GM23248 (cell line): Measurements from ENCODE around the gene APP. TPM values are rescaled to one million over a fixed set of nuclear protein-coding genes. Genes with fewer than 3 reads are reported as not detected.

Source experiments
- DNase-seq: peaks from one replicate; pipeline ENCODE4 v3.0.0-alpha.2; 2015
- H2AFZ ChIP-seq: fragments of 200-600 bp; sonication (generic); 2 replicates; pipeline ENCODE4 v1.6.1; 2016; ENCODE audit warnings: antibody characterized with exemption
- H3F3A ChIP-seq: fragments of 200-600 bp; sonication (generic); 2 replicates; pipeline ENCODE4 v1.6.1; 2016; ENCODE audit warnings: mild to moderate bottlenecking, antibody characterized with exemption, mixed run types; ENCODE audit not compliant: insufficient read depth
- H3K27ac ChIP-seq: fragments of 200-600 bp; sonication (generic); 2 replicates; pipeline ENCODE4 v1.5.1; 2016; ENCODE audit warnings: mild to moderate bottlenecking
- H3K27me3 ChIP-seq: fragments of 200-600 bp; sonication (generic); replicated peaks from 2 replicates; pipeline ENCODE4 v1.6.1; 2016; ENCODE audit warnings: mild to moderate bottlenecking; ENCODE audit not compliant: insufficient read depth
- H3K36me3 ChIP-seq: fragments of 200-600 bp; sonication (generic); 2 replicates; pipeline ENCODE4 v1.6.1; 2016; ENCODE audit warnings: low read depth, mild to moderate bottlenecking
- H3K4me1 ChIP-seq: fragments of 200-600 bp; sonication (generic); 2 replicates; pipeline ENCODE4 v1.6.1; 2016; ENCODE audit warnings: mild to moderate bottlenecking; ENCODE audit not compliant: insufficient read depth
- H3K4me2 ChIP-seq: fragments of 200-600 bp; sonication (generic); one replicate; pipeline ENCODE4 v1.6.1; 2016; ENCODE audit warnings: mild to moderate bottlenecking; ENCODE audit not compliant: unreplicated experiment
- H3K4me3 ChIP-seq: fragments of 200-600 bp; sonication (generic); 2 replicates; pipeline ENCODE4 v1.5.1; 2016; ENCODE audit warnings: mild to moderate bottlenecking
- H3K79me2 ChIP-seq: fragments of 200-600 bp; sonication (generic); 2 replicates; pipeline ENCODE4 v1.6.1; 2016; ENCODE audit warnings: mild to moderate bottlenecking; ENCODE audit not compliant: insufficient read depth
- H3K9ac ChIP-seq: fragments of 200-600 bp; sonication (generic); 2 replicates; pipeline ENCODE4 v1.6.1; 2016; ENCODE audit warnings: mild to moderate bottlenecking
- H3K9me2 ChIP-seq: fragments of 200-600 bp; sonication (generic); 2 replicates; pipeline ENCODE4 v1.6.1; 2016; ENCODE audit warnings: mixed run types, mild to moderate bottlenecking, moderate library complexity; ENCODE audit not compliant: insufficient read depth
- H3K9me3 ChIP-seq: fragments of 200-600 bp; sonication (generic); one replicate; pipeline ENCODE4 v1.6.1; 2017; ENCODE audit warnings: low read depth
- H4K20me1 ChIP-seq: fragments of 200-600 bp; sonication (generic); 2 replicates; pipeline ENCODE4 v1.6.0; 2016; ENCODE audit not compliant: insufficient read depth
- EZH2 ChIP-seq: fragments of 200-600 bp; sonication (generic); IDR thresholded peaks from 2 replicates; pipeline ENCODE4 v1.6.1; 2018; ENCODE audit warnings: antibody characterized with exemption, mild to moderate bottlenecking; ENCODE audit not compliant: insufficient read depth, poor library complexity, severe bottlenecking
- EZH2phosphoT487 ChIP-seq: fragments of 200-600 bp; sonication (generic); IDR thresholded peaks from 2 replicates; pipeline ENCODE4 v1.6.1; 2018; ENCODE audit warnings: antibody characterized with exemption, moderate library complexity, mild to moderate bottlenecking, low read depth; ENCODE audit not compliant: insufficient read depth
- WGBS, 2 experiments: methylation state at CpG; one replicate each; pipeline ENCODE4 v1.1.6; 2015 to 2017; ENCODE audit warnings: low lambda C conversion rate in 2 of 2, low coverage in 1 of 2; ENCODE audit errors: missing lambda C conversion rate in 2 of 2; 5-methylcytosine and 5-hydroxymethylcytosine counted together
- in situ Hi-C: fragments of 300-500 bp; cut with MboI; formaldehyde crosslinking; loops from 2 replicates; pipeline ENCODE4 v1.15.0; 2020
- polyA plus RNA-seq: library from polyadenylated mRNA; unstranded; fragments of >200 nt; fragmentation: Nextera tagmentation; extraction: Ambion mirVana; gene quantifications from 2 replicates; pipeline ENCODE4 v1.2.1, GENCODE V29; 2016
- total RNA-seq: library from RNA; depleted of rRNA; stranded (reverse); fragments of >200 nt; shearing (Covaris generic); gene quantifications from 2 replicates; pipeline ENCODE4 v1.2.3, GENCODE V29; 2014

The APP gene
- total and polyA plus RNA-seq, 2 experiments from 2014 or later = 35.0 to 292 TPM

DNA sequence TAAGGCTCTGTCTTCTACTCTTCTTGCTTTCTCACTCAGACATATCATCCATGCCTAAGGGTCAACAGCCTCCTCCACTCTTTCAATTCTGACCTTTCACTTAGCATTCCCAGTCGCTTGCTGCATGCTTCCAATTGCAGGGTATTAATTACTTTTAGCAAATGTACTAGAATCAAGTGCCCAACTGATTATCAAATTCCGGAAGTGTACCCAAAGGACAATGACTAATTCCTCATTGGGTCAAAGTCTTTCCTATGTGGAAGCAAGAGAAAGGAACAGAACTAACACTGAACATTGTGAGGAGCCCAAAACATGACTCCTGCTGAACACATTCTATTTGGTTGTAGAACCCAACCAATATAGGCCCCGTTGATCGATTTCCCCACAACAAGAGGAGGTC is 101.8 kb downstream of the APP start:
- H3K79me2 ChIP-seq = peaks cover 90% of the 10 kb centered on the region
- no peak overlapping the region for H3K4me2 ChIP-seq
- H3K4me3 ChIP-seq = no peak overlapping the region
- in situ Hi-C loops = no loop called here
- H3K4me1 ChIP-seq = peaks cover 30% of the 10 kb centered on the region
- no peaks in the 10 kb centered on the region for H3K9me2 ChIP-seq
- DNase-seq = no peak
- H3F3A ChIP-seq = peaks cover 30% of the 10 kb centered on the region
- H3K27ac ChIP-seq = no peak overlapping the region
- 79 to 82% methylated on average over 4 of the region's 4 CpGs for WGBS, 2 experiments
- no peaks in the 10 kb centered on the region for H3K9me3 ChIP-seq
- no peaks in the 10 kb centered on the region for H3K27me3 ChIP-seq
- H2AFZ ChIP-seq = no peak overlapping the region
- H4K20me1 ChIP-seq = no peaks in the 10 kb centered on the region
- H3K9ac ChIP-seq = no peak overlapping the region
- TF ChIP-seq EZH2 (no peak), EZH2phosphoT487 (no peak)
- H3K36me3 ChIP-seq = no peaks in the 10 kb centered on the region

DNA sequence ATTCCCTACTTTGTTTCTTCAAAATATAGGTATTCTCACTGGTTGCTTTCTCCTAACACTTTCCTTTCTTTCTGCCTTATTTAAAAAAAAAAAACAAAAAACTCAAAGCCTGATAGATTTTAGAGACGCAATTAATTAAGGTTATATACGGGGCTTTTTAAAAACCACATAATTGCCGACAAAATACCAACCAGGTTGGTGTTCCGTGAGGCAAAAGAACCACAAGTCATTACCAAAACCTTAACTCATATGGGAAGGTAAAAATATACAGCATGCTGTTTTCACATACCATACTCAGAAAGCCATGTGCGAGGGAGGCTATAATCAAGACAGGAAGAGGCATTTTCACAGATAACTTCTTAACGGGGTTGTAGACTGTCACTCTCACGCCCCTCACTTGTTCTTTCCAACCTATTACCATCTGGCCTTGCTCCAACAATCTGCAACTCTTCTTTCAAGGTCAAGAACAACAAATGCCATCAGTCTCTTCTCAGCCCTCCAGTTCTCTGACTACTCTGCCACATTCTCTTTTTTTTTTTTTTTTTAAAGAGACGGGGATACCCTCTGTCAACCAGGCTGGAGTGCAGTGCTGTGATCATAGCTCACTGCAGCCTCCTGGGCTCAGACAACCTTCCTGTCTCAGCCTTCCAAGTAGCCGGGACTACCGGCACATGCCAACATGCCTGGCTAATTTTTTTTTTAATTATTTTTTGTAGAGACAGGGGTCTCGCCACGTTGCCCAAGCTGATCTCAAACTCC is 102.6 kb downstream of the APP start:
- Histone ChIP-seq H3K9ac (no peak overlapping the region), H3K36me3 (no peaks in the 10 kb centered on the region), H4K20me1 (no peaks in the 10 kb centered on the region), H3K79me2 (peaks cover 90% of the 10 kb centered on the region), H3K9me3 (no peaks in the 10 kb centered on the region), H3K27me3 (no peaks in the 10 kb centered on the region), H2AFZ (no peak overlapping the region), H3K27ac (no peak overlapping the region), H3K4me3 (no peak overlapping the region), H3K4me2 (no peak overlapping the region), H3F3A (peaks cover 30% of the 10 kb centered on the region), H3K9me2 (no peaks in the 10 kb centered on the region), H3K4me1 (peaks cover 26% of the 10 kb centered on the region)
- TF ChIP-seq EZH2phosphoT487 (no peak), EZH2 (no peak)
- no peak for DNase-seq
- in situ Hi-C loops = no loop called here
- WGBS, 2 experiments = 85 to 86% methylated on average over 12 of the region's 12 CpGs

DNA sequence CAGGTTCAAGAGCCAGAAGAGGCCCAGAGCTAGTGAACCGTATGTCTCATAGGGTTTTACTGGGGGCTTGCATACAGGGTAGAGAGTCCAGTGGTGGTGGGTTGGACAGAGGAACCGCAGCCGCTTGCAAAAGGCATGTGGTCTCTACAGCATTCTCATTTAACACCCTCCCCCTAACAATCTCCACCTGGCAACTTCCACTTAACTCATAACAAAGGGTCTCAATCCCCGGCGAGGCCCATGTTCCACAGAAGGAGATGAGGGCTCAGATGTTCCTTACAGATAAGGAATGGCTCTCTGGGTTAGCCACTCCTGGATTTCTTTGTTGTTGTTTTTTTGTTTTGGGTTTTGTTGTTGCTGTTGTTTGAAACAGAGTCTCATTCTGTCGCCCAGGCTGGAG is 106.1 kb downstream of the APP start:
- no peak overlapping the region for H3K4me2 ChIP-seq
- H3K79me2 ChIP-seq = peaks cover 92% of the 10 kb centered on the region
- in situ Hi-C loops = no loop called here
- no peak for DNase-seq
- no peaks in the 10 kb centered on the region for H4K20me1 ChIP-seq
- no peaks in the 10 kb centered on the region for H3K36me3 ChIP-seq
- no peak overlapping the region for H2AFZ ChIP-seq
- no peak overlapping the region for H3K4me3 ChIP-seq
- no peaks in the 10 kb centered on the region for H3K27me3 ChIP-seq
- no peaks in the 10 kb centered on the region for H3K9me3 ChIP-seq
- no peak for TF ChIP-seq EZH2
- TF ChIP-seq EZH2phosphoT487 = no peak
- H3K9ac ChIP-seq = no peak overlapping the region
- no peaks in the 10 kb centered on the region for H3K4me1 ChIP-seq
- WGBS, 2 experiments = 97% methylated on average over 6 of the region's 6 CpGs
- H3F3A ChIP-seq = peaks cover under 1% of the 10 kb centered on the region; the same call in 1 of the 2 replicates
- H3K9me2 ChIP-seq = no peaks in the 10 kb centered on the region
- H3K27ac ChIP-seq = no peak overlapping the region

DNA sequence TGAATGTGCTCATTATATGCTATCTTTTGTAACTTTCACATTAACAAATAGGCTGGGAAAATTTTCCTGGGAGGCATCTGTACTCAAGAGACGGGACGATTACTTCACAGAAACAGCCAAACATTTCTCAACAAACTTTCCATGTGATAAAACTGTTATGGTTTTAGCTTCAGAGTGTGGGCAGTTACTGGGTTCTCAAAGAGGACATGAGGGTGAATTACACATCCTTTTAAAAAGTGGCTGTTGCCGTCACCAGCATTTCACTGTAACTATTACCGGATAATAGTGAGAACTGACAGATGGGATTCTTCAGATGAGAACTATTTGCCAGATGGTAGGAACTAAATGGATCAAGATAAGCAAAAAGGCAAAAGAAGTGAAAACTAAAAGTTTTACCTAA is 109.1 kb downstream of the APP start:
- peak; percentile 35 for DNase-seq
- H3K27ac ChIP-seq = no peak overlapping the region
- 73 to 75% methylated on average over 4 of the region's 4 CpGs for WGBS, 2 experiments

More for the DNA sequence above, 109.1 kb downstream of the APP start:
- H3K79me2 ChIP-seq = peaks cover 88% of the 10 kb centered on the region
- no peaks in the 10 kb centered on the region for H4K20me1 ChIP-seq
- no peaks in the 10 kb centered on the region for H3K9me3 ChIP-seq
- no peaks in the 10 kb centered on the region for H3F3A ChIP-seq
- in situ Hi-C loops = no loop called here
- H3K4me2 ChIP-seq = no peak overlapping the region
- no peaks in the 10 kb centered on the region for H3K4me1 ChIP-seq
- no peak overlapping the region for H3K9ac ChIP-seq
- H3K9me2 ChIP-seq = no peaks in the 10 kb centered on the region
- H3K27me3 ChIP-seq = no peaks in the 10 kb centered on the region
- TF ChIP-seq EZH2phosphoT487 (no peak), EZH2 (no peak)
- H3K4me3 ChIP-seq = no peak overlapping the region
- H2AFZ ChIP-seq = no peak overlapping the region
- no peaks in the 10 kb centered on the region for H3K36me3 ChIP-seq
